HG03045 (cell line): ENCODE measurements around the gene CDK8.
A peak's percentile ranks its signal among the peaks of the same experiment; 100 is the strongest.
"Not testable (repeated sequence)": the region's sequence is repeated elsewhere in the genome, so short reads cannot be mapped to it uniquely, and the experiment has no call there.

Source experiments
- ATAC-seq: cut with Tn5 transposase; IDR thresholded peaks from one replicate; pipeline ENCODE4 v1.9.1; 2021; ENCODE audit warnings: mild to moderate bottlenecking, moderate library complexity; ENCODE audit not compliant: unreplicated experiment

CDK8 gene

GRCh38 chr13:26252006-26252405, 1.9 kb upstream of the CDK8 start:
- not testable (repeated sequence) for ATAC-seq

DNA sequence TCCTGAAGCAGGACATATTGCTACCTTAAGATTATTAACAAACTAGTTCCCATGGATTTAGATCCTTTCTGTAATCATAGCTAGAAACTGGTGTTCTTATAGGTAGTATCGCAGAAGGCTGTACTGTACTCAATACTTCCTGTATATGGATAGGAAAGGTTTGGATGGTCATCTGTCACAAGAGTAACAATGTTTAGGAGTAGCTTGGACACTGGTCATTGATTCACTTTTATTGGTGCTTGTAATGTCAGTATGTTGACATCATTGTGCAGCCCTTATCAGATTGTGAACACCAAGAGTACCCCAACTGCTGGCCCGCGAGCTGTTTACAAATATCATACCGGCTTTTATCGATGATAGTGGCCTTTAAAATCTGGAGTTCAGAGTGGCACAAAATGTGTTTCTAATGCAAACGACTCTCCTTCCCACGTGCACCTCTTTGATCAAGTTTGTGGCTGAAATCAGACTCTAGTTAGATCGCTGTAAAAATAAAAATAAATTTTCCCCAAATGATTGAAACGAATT, 605 bp upstream of the CDK8 start:
- no peak for ATAC-seq

- peak; percentile 38 for ATAC-seq
These were observed 718 bp downstream of the CDK8 start for GRCh38 chr13:26254583-26255111.

DNA sequence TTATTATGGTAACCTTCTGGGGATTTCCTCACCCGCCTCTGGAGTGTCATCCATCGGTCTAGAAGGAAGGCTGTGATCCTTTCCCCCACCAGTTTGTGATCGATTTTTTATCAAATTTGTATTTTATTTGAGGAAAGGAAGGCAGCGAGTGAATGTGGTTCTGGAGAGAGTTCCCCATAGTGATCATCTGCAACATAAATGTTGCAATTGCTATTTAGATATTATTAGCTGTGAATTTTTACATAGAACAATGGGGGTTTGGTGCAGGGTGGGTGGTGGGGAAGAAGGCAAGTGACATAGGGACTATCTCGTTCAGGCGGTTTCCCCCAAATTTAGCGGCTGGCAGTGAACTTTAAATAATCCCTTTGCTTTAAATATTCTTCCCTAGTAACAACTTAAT, 1.2 kb downstream of the CDK8 start:
- no peak for ATAC-seq

DNA sequence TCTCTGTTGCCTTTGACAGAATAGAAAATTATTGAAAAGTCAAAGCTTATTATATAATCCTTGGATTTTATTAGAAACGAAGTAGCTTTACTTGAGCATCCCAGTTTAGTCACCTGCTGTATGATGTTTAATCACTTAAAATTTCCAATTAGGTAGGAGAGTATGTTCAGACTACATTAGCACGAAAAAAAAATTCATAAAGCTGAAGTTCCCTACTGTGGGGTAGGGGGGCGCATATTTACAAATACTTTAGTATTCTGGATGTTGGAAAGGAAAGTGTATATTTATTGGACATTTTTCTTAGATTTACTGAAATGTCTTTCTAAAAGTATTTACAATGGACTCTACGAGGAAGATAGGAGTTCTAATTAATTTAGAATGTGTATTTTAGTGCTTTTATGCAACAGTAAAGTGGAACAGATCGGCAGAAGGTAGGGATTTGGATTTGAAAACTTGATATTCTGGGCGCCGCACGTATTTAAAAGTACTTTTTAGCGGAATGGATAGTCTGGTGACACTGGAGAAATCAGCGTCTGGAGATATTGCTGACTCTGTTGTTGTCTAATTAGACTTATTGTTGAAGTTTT, 1.9 kb downstream of the CDK8 start:
- ATAC-seq, result no peak

DNA sequence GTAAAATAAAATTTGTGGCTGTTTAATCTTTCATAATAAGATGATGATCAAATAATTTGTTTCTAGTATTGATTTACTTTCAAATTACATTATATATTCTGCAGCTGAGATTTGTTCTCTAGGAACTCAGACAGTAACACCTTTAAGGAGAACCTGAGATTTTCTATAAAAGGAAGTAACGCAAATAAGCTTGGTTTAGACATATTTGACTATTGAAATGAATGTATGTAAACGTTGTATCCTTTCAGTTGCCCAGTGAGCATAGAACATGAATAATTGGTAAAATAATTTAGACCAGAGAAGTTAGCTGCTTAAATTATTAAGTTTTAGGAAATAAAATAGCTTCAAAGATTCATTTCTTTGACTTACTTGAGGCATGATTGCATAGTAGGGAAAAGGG, 3.1 kb downstream of the CDK8 start:
- ATAC-seq, result no peak

DNA sequence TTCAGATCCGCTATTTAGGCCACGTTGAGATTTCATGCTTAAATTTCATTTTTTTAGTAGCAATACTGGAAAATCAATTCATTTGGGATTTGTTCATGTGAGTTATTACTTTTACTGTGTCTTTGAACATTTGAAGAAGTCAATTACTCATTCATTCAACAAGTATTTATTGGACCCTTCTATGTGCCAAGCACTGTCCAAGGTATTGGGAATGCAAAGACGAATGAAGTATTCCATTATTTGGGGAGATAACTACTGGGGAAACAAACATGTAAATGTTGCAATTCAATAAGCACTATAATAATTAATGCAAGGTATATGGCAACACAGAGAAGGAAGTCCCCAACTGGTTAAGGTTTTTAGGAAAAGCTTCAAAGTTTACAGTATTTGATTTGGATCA, 5.7 kb downstream of the CDK8 start:
- ATAC-seq, result no peak

- no peak for ATAC-seq
These were observed 8.2 kb downstream of the CDK8 start for GRCh38 chr13:26262156-26262555.

DNA sequence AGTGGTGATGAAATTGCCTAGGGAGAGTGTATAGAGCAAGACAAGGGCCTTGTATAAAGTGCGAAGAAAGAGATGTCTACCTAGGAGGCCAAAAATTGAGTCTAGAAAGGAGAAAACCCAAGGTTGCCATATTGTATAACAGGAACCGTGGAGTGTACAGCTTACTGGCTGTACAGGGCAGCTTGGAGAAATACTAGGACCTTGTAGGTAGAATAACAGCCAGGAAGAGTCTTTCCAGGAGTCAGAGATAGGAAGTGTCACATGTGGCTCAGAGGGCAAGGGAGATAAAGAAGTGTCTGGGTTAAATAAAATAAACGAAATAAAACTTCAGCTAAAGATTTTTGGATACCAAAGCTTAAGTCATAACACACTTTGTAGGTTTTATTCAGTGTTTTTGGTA, 12.4 kb downstream of the CDK8 start:
- ATAC-seq, result no peak

DNA sequence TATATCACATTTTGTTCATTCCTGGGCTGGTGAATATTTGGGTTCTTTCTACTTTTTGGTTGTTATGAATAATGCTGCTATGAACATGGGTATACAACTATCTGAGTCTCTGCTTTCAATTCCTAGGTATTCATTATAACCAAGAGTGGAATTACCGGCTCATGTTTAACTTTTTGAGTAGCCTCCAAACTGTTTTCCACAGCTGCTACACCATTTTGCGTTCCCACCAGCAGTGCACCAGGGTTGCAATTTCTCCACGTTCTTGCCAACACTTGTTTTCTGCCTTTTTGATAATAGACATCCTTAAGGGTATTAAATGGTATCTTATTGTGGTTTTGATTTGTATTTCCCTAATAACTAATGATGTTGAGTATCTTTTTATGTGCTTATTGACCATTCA, 16.8 kb downstream of the CDK8 start:
- no peak for ATAC-seq

DNA sequence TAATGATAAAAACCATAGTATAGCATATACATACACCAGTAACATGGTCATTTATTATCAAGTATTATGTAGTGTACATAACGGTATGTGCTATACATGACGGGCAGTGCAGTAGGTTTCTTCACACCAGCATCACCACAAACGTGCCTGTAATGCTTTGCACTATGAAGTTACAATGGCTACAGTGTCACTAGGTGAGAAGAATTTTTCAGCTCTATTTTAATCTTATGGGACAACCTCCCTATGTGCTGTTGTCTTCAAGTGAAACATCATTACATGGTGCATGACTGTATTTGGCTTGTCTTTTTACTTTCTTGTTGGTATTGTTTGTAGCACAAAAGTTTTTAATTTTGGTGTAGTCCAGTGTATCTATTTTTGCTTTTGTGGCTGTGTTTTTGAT, 18.7 kb downstream of the CDK8 start:
- ATAC-seq, result no peak

GRCh38 chr13:26280295-26280694, 26.4 kb downstream of the CDK8 start:
- no peak for ATAC-seq

DNA sequence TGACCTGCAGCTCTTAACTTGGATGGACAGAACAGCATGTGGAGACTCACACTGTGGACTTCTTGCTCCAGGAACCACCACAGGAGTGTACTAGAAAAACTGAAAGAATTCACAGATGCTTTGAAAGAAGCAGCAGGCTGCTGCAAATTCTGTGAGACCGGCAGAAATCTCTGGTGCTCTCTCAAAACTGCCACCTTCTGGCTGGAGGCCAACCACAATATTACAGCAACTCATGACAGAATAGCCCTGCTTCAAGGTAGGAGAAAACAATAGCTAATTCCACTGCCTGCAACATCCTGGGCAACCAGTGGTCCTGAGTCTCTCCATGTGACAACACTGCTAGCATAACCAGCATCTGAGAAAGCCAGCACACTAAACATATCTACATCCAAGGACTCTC, 26.9 kb downstream of the CDK8 start:
- ATAC-seq, result no peak

- ATAC-seq, result not testable (repeated sequence)
These were observed 32.0 kb downstream of the CDK8 start for GRCh38 chr13:26285911-26286310.

- ATAC-seq, result not testable (repeated sequence)
These were observed 34.9 kb downstream of the CDK8 start for GRCh38 chr13:26288838-26289237.

- ATAC-seq, result no peak
These were observed 41.9 kb downstream of the CDK8 start for GRCh38 chr13:26295812-26296211.

DNA sequence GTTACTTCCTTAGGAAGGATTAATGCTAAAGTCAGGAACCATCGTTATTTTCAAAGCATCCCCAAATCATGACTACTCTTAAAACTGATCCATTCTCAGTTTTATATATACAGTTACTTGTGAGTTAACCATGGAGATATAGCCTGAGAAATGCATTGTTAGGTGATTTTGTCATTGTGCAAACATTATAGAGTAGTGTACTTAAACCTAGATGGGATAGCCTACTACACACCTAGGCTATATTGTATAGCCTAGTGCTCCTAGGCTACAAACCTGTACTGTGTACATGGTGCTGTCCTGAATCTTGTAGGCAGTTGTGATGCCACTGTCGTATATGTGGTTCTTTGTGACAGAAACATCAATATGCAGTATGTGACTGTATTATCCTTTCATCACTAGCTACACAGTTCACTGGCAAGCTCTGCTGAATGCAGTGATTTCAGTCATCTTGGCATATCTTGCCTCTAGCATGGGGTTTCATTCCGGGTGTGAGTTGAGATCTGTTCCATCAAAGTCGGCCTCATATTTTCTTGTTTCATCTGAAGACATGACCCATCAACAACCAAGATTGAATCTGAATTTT, 45.3 kb downstream of the CDK8 start:
- ATAC-seq, result no peak

- ATAC-seq, result no peak
These were observed 46.2 kb downstream of the CDK8 start for GRCh38 chr13:26300140-26300539.

- no peak for ATAC-seq
These were observed 51.7 kb downstream of the CDK8 start for GRCh38 chr13:26305676-26306075.

- ATAC-seq, result no peak
These were observed 53.8 kb downstream of the CDK8 start for GRCh38 chr13:26307701-26308100.

DNA sequence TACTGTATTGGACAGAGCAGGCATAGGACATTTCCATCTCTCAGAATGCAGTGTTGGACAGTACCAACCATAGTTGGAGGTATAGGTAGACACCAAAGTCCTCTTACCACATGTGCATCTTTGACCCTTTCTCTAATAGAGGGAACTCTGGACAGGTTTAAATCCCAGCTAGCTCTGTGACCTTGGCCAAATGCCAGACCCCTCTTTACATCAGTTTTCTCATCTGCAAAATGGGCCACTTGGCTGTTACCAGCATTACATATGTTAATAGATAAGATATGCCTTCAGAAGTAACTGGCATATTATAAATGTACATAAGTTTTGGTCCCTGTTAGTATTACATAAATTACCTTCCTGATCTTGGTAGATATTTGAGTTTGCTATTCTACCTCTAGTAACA, 54.3 kb downstream of the CDK8 start:
- ATAC-seq, result no peak

GRCh38 chr13:26308836-26309235, 54.9 kb downstream of the CDK8 start:
- no peak for ATAC-seq

DNA sequence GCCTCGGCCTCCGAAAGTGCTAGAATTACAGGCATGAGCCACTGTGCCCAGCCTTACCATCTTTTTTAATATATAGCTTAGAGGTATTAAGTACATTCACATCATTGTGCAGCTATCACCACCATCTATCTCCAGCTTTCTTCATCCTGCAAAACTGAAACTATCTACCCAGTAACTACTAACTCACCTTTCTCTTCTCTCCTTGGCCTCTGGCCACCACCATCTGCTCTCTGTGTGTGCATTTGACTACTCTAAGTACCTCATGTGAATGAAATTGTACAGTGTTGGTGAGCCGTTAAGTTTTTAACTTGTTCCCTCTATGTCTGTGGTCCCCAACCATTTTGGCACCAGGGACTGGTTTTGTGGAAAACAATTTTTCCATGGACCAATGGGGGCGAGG, 56.1 kb downstream of the CDK8 start:
- ATAC-seq, result no peak
